Endothelial cell (in vitro differentiated cells): ENCODE measurements around the gene PTPRE. TPM values are rescaled to one million over a fixed set of nuclear protein-coding genes. Genes with fewer than 3 reads are reported as not detected.

ENCODE experiments used
- DNase-seq: peaks from one replicate; pipeline ENCODE4 v3.0.0; 2021; ENCODE audit warnings: low spot score
- H3K27ac Mint-ChIP-seq: one replicate; pipeline ENCODE4 v1.8.0; 2021; ENCODE audit warnings: mixed read lengths, inconsistent platforms; ENCODE audit not compliant: unreplicated experiment
- H3K27me3 Mint-ChIP-seq: one replicate; pipeline ENCODE4 v1.8.0; 2021; ENCODE audit warnings: mild to moderate bottlenecking, moderate library complexity, mixed read lengths, inconsistent platforms; ENCODE audit not compliant: unreplicated experiment
- H3K36me3 Mint-ChIP-seq: one replicate; pipeline ENCODE4 v1.8.0; 2021; ENCODE audit warnings: mild to moderate bottlenecking, low read depth, mixed read lengths, inconsistent platforms; ENCODE audit not compliant: unreplicated experiment
- H3K4me1 Mint-ChIP-seq: one replicate; pipeline ENCODE4 v1.8.0; 2021; ENCODE audit warnings: mild to moderate bottlenecking, mixed read lengths, inconsistent platforms; ENCODE audit not compliant: unreplicated experiment
- H3K4me3 Mint-ChIP-seq: one replicate; pipeline ENCODE4 v1.8.0; 2021; ENCODE audit warnings: mild to moderate bottlenecking, mixed read lengths, inconsistent platforms; ENCODE audit not compliant: unreplicated experiment
- H3K9me3 Mint-ChIP-seq: one replicate; pipeline ENCODE4 v1.8.0; 2021; ENCODE audit warnings: mixed read lengths, inconsistent platforms; ENCODE audit not compliant: unreplicated experiment
- total RNA-seq: library from RNA; stranded (reverse); fragmentation: NEBNext Ultra II Directional; extraction: Animal tissue kit (Norgen Biotek cat#: 25700); gene quantifications from one replicate; pipeline ENCODE4 v1.2.1, GENCODE V29; 2021; ENCODE audit not compliant: unreplicated experiment
- TF ChIP-seq, protein P1 (sequence below): fragments of 200-600 bp; sonication (generic); IDR thresholded peaks from one replicate; pipeline ENCODE4 v1.5.0; 2021; ENCODE audit warnings: antibody characterized with exemption; ENCODE audit not compliant: unreplicated experiment

PTPRE gene
- total RNA-seq, 1 donor from 2014 or later, result 117 TPM

DNA sequence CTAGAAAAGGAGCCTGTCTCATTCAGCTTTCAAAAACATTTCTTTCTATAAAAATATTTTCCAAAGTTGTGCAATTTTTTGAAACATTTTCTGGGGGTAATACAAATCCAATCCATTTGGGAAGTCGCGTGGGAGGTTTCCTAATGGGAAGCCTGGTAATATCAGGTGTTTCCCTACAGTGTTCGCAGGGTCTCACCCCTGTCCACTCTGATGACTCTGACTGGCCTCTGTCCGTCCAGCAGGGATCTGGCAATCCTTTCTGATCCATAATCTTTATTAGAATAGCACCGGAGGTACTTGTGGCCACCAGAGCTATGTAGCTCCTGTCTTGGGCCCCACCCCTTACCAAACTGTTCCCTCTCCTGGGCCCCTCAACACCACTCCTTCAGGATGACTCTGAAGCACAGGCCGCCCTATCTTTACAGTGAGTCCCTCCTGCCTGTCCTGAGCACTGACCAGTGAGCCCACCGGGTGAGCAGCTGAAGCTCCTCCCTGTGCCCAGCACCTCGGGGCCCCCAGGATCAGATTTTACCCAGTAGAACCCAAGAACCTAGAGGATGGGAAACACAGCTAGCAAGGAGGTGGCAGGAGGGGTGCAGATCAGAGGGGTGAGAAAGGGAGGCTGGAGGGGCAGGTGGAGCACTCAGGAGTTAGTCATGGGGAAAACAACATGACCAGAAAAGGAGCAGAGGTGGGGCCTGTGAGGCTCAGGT lies 84.8 kb downstream of the PTPRE start:
- H3K9me3 Mint-ChIP-seq, result no peaks in the 10 kb centered on the region
- H3K4me3 Mint-ChIP-seq, result no peak overlapping the region
- H3K4me1 Mint-ChIP-seq, result peaks cover 61% of the 10 kb centered on the region
- no peak overlapping the region for H3K27ac Mint-ChIP-seq
- no peak for DNase-seq
- H3K27me3 Mint-ChIP-seq, result no peaks in the 10 kb centered on the region
- TF ChIP-seq, protein P1, sequence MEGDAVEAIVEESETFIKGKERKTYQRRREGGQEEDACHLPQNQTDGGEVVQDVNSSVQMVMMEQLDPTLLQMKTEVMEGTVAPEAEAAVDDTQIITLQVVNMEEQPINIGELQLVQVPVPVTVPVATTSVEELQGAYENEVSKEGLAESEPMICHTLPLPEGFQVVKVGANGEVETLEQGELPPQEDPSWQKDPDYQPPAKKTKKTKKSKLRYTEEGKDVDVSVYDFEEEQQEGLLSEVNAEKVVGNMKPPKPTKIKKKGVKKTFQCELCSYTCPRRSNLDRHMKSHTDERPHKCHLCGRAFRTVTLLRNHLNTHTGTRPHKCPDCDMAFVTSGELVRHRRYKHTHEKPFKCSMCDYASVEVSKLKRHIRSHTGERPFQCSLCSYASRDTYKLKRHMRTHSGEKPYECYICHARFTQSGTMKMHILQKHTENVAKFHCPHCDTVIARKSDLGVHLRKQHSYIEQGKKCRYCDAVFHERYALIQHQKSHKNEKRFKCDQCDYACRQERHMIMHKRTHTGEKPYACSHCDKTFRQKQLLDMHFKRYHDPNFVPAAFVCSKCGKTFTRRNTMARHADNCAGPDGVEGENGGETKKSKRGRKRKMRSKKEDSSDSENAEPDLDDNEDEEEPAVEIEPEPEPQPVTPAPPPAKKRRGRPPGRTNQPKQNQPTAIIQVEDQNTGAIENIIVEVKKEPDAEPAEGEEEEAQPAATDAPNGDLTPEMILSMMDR, result no peak
- peaks cover 15% of the 10 kb centered on the region for H3K36me3 Mint-ChIP-seq

DNA sequence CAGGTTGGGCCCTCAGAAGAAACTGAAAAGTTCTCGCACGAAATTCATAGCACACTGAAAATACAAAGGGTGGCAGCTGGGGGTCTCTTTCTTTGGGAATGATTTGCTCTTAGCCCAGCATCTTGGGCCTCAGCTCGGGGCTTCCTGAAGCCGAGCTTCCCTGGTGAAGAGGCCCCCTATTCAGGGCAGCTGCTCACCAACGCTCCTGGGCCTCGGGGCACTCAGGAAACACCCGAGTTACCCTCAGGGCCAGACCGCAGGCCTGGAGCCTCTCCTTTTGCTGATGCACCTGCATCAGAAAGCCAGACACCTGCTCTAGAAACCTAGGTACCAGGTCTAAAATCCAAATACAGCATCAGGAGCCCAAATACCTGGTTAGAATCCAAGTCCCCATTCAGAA lies 85.5 kb downstream of the PTPRE start:
- peaks cover 58% of the 10 kb centered on the region for H3K4me1 Mint-ChIP-seq
- no peak for DNase-seq
- peaks cover 10% of the 10 kb centered on the region for H3K36me3 Mint-ChIP-seq
- TF ChIP-seq, protein P1, result no peak
- no peak overlapping the region for H3K27ac Mint-ChIP-seq
- no peaks in the 10 kb centered on the region for H3K9me3 Mint-ChIP-seq
- H3K4me3 Mint-ChIP-seq, result no peak overlapping the region
- no peaks in the 10 kb centered on the region for H3K27me3 Mint-ChIP-seq

DNA sequence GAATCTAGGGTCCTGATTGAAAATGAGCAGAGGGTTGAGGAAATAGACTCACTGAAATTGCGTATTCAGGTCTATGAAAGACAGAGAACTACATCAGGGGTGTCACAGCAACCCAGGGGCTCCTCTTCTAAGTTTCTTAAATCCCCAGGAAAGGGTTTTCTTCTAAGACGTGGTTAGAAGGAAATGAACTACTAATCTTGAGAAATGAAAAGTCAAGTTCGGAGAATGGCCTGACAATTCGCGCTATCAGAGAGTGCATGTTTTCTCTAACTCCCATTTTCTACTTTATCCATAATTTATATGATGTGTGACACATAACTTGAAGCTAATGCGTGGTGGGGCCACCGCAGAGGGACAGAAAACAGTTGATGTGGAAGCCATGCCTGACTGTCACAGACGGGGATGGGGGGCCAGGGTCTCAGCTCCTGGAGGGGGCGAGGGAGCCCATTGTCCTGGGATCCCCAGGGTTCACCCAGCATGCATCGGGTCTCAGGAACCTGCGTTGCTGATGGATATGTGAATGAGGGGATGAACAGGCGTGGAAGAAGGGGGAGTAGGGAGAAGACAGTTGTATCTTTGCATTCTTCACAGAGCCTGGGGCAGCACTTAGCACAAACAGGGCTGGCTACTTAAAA lies 86.3 kb downstream of the PTPRE start:
- TF ChIP-seq, protein P1, result no peak
- Mint-ChIP-seq H3K4me1 (peaks cover 56% of the 10 kb centered on the region), H3K9me3 (no peaks in the 10 kb centered on the region), H3K36me3 (peaks cover 14% of the 10 kb centered on the region), H3K27ac (no peak overlapping the region), H3K4me3 (no peak overlapping the region), H3K27me3 (no peaks in the 10 kb centered on the region)
- DNase-seq, result no peak

DNA sequence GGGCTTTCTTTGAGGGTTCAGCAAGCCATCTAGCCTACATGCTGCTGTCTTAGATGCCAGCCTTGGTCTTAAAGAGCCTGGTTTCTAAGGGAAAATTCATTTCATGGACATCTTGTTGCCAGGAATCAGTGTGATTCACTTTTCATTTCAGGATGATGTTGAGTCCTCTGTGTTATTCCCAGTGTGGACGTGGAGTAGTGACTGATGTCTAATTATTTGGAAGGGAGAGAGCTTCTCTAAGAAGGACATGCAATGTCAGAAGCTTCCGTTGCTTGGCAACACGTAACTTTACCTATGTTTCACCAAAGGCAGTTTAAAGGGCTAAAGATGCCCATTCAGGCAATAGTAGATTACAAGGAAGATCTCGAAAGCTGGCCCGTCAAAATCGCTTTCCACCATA lies 89.0 kb downstream of the PTPRE start:
- Mint-ChIP-seq H3K4me3 (no peak overlapping the region), H3K9me3 (no peaks in the 10 kb centered on the region), H3K4me1 (peaks cover 49% of the 10 kb centered on the region), H3K36me3 (peaks cover 20% of the 10 kb centered on the region), H3K27ac (no peak overlapping the region), H3K27me3 (peaks cover 1% of the 10 kb centered on the region)
- no peak for DNase-seq
- TF ChIP-seq, protein P1, result no peak

DNA sequence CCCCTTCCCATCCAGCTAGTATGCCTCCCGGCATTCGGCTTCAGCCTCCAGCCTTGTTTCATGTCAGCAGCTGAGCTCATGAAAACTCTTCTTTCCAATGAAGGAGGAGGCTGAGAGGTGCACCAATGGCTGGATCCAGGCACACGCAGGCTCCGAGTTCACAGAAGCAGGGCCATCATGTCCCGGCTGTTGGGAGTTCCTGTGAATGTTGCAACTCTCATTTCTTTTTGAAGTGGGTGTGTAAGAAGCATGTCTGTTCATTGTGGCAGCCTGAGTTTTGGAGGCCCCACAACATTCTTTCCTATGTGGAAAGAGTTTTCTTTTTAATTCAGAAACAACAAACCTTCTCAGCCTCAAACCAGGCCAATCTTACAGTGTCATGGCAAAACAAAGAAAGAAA lies 89.7 kb downstream of the PTPRE start:
- no peak for DNase-seq
- no peaks in the 10 kb centered on the region for H3K9me3 Mint-ChIP-seq
- H3K27me3 Mint-ChIP-seq, result peaks cover 2% of the 10 kb centered on the region
- H3K4me1 Mint-ChIP-seq, result peaks cover 45% of the 10 kb centered on the region
- TF ChIP-seq, protein P1, result no peak
- H3K36me3 Mint-ChIP-seq, result peaks cover 20% of the 10 kb centered on the region
- H3K27ac Mint-ChIP-seq, result no peak overlapping the region
- no peak overlapping the region for H3K4me3 Mint-ChIP-seq
